Measurements from ENCODE around the gene CLCN6.
A peak's percentile ranks its signal among the peaks of the same experiment; 100 is the strongest.

The CLCN6 gene

GRCh38 chr1:11783556-11783955 is 22.4 kb upstream of the CLCN6 start:
- no peak for DNase-seq
- Histone ChIP-seq H2BK120ac (ENCODE audit: insufficient read depth, low read length, poor library complexity) (no peak overlapping the region), H3K4me3 (ENCODE audit: low read depth, low read length) (no peak overlapping the region), H2AFZ (ENCODE audit: insufficient read depth, low read length, poor library complexity) (no peak overlapping the region), H3K4me1 (ENCODE audit: control insufficient read depth in 1 of 2, insufficient read depth in 2 of 2, low read length in 2 of 2) (peaks cover 17 to 22% of the 10 kb centered on the region in 2 experiments), H2AK5ac (ENCODE audit: low read length) (no peak overlapping the region), H3K79me1 (ENCODE audit: low read length) (peaks cover 10% of the 10 kb centered on the region), H4K91ac (ENCODE audit: low read depth, low read length) (no peak overlapping the region), H3K4ac (ENCODE audit: low read depth, low read length) (no peak overlapping the region), H3K14ac (ENCODE audit: low read length) (no peak overlapping the region), H3K36me3 (ENCODE audit: control insufficient read depth in 1 of 2, insufficient read depth in 2 of 2, low read length in 2 of 2) (no peaks in the 10 kb centered on the region), H3K9me3 (ENCODE audit: insufficient read depth, low read depth, low read length) (peaks cover 3% of the 10 kb centered on the region), H2BK5ac (ENCODE audit: low read depth, low read length, poor library complexity) (no peak overlapping the region), H4K12ac (ENCODE audit: low read depth, low read length) (no peak overlapping the region), H3K23ac (ENCODE audit: low read length) (no peak overlapping the region), H3K9ac (ENCODE audit: low read length) (no peak overlapping the region), H3K27me3 (ENCODE audit: insufficient read depth, low read length) (no peaks in the 10 kb centered on the region), H4K8ac (ENCODE audit: low read depth, low read length) (no peak overlapping the region), H3K79me2 (ENCODE audit: control insufficient read depth, insufficient read depth, low read length, poor library complexity) (no peaks in the 10 kb centered on the region), H3K4me2 (ENCODE audit: low read length) (no peak overlapping the region), H2BK12ac (ENCODE audit: low read length) (no peak overlapping the region), H3K18ac (ENCODE audit: low read length) (no peak overlapping the region), H3K27ac (ENCODE audit: low read depth, low read length) (no peak overlapping the region)
- no CpG with 5 or more reads among the region's 6 CpGs for WGBS (ENCODE audit: extremely low coverage, insufficient coverage, insufficient read length)

GRCh38 chr1:11784256-11784992 is 21.6 kb upstream of the CLCN6 start:
- no peak overlapping the region for H2BK5ac ChIP-seq (ENCODE audit: low read depth, low read length, poor library complexity)
- H3K4ac ChIP-seq (ENCODE audit: low read depth, low read length) = no peak overlapping the region
- peaks cover 3% of the 10 kb centered on the region for H3K9me3 ChIP-seq (ENCODE audit: insufficient read depth, low read depth, low read length)
- peak overlapping the region; percentile 20 for H3K4me2 ChIP-seq (ENCODE audit: low read length)
- no peak overlapping the region for H4K12ac ChIP-seq (ENCODE audit: low read depth, low read length)
- no peak overlapping the region for H2AFZ ChIP-seq (ENCODE audit: insufficient read depth, low read length, poor library complexity)
- no peak overlapping the region for H2BK120ac ChIP-seq (ENCODE audit: insufficient read depth, low read length, poor library complexity)
- no peak overlapping the region for H3K18ac ChIP-seq (ENCODE audit: low read length)
- H3K36me3 ChIP-seq (ENCODE audit: control insufficient read depth in 1 of 2, insufficient read depth in 2 of 2, low read length in 2 of 2) = no peaks in the 10 kb centered on the region
- peak overlapping the region; percentile 37 for H3K4me3 ChIP-seq (ENCODE audit: low read depth, low read length)
- no peak overlapping the region for H3K9ac ChIP-seq (ENCODE audit: low read length)
- no peak overlapping the region for H3K14ac ChIP-seq (ENCODE audit: low read length)
- no peak overlapping the region for H2BK12ac ChIP-seq (ENCODE audit: low read length)
- H4K91ac ChIP-seq (ENCODE audit: low read depth, low read length) = no peak overlapping the region
- no peak for DNase-seq
- H4K8ac ChIP-seq (ENCODE audit: low read depth, low read length) = peak overlapping the region; percentile 5
- no peak overlapping the region for H3K23ac ChIP-seq (ENCODE audit: low read length)
- peaks cover 10% of the 10 kb centered on the region for H3K79me1 ChIP-seq (ENCODE audit: low read length)
- H3K79me2 ChIP-seq (ENCODE audit: control insufficient read depth, insufficient read depth, low read length, poor library complexity) = no peaks in the 10 kb centered on the region
- no peak overlapping the region for H3K27ac ChIP-seq (ENCODE audit: low read depth, low read length)
- peaks cover 17 to 22% of the 10 kb centered on the region in 2 experiments for H3K4me1 ChIP-seq (ENCODE audit: control insufficient read depth in 1 of 2, insufficient read depth in 2 of 2, low read length in 2 of 2)
- peak overlapping the region; percentile 24 for H2AK5ac ChIP-seq (ENCODE audit: low read length)
- no peaks in the 10 kb centered on the region for H3K27me3 ChIP-seq (ENCODE audit: insufficient read depth, low read length)
- no CpG with 5 or more reads among the region's 21 CpGs for WGBS (ENCODE audit: extremely low coverage, insufficient coverage, insufficient read length)

GRCh38 chr1:11784993-11785769 is 20.8 kb upstream of the CLCN6 start:
- Histone ChIP-seq H4K12ac (ENCODE audit: low read depth, low read length) (no peak overlapping the region), H2AK5ac (ENCODE audit: low read length) (no peak overlapping the region), H3K79me2 (ENCODE audit: control insufficient read depth, insufficient read depth, low read length, poor library complexity) (no peaks in the 10 kb centered on the region), H3K4ac (ENCODE audit: low read depth, low read length) (no peak overlapping the region), H2AFZ (ENCODE audit: insufficient read depth, low read length, poor library complexity) (peak overlapping the region; percentile 6), H3K79me1 (ENCODE audit: low read length) (peaks cover 10% of the 10 kb centered on the region), H3K27ac (ENCODE audit: low read depth, low read length) (no peak overlapping the region), H4K91ac (ENCODE audit: low read depth, low read length) (no peak overlapping the region), H3K36me3 (ENCODE audit: control insufficient read depth in 1 of 2, insufficient read depth in 2 of 2, low read length in 2 of 2) (peaks cover 4% of the 10 kb centered on the region in 2 experiments), H3K4me2 (ENCODE audit: low read length) (peak overlapping the region; percentile 20), H3K9ac (ENCODE audit: low read length) (no peak overlapping the region), H2BK5ac (ENCODE audit: low read depth, low read length, poor library complexity) (no peak overlapping the region), H3K9me3 (ENCODE audit: insufficient read depth, low read depth, low read length) (no peaks in the 10 kb centered on the region), H3K18ac (ENCODE audit: low read length) (no peak overlapping the region), H2BK12ac (ENCODE audit: low read length) (no peak overlapping the region), H3K4me3 (ENCODE audit: low read depth, low read length) (no peak overlapping the region), H2BK120ac (ENCODE audit: insufficient read depth, low read length, poor library complexity) (no peak overlapping the region), H3K14ac (ENCODE audit: low read length) (no peak overlapping the region), H3K23ac (ENCODE audit: low read length) (no peak overlapping the region), H3K27me3 (ENCODE audit: insufficient read depth, low read length) (no peaks in the 10 kb centered on the region), H4K8ac (ENCODE audit: low read depth, low read length) (peak overlapping the region; percentile 15), H3K4me1 (ENCODE audit: control insufficient read depth in 1 of 2, insufficient read depth in 2 of 2, low read length in 2 of 2) (peaks cover 17 to 22% of the 10 kb centered on the region in 2 experiments)
- no CpG with 5 or more reads among the region's 30 CpGs for WGBS (ENCODE audit: extremely low coverage, insufficient coverage, insufficient read length)
- peak; percentile 54 to 69 for DNase-seq

- Histone ChIP-seq H2BK5ac (ENCODE audit: low read depth, low read length, poor library complexity) (no peak overlapping the region), H3K27me3 (ENCODE audit: insufficient read depth, low read length) (no peaks in the 10 kb centered on the region), H3K27ac (ENCODE audit: low read depth, low read length) (no peak overlapping the region), H3K23ac (ENCODE audit: low read length) (no peak overlapping the region), H3K4me2 (ENCODE audit: low read length) (no peak overlapping the region), H4K91ac (ENCODE audit: low read depth, low read length) (no peak overlapping the region), H2AFZ (ENCODE audit: insufficient read depth, low read length, poor library complexity) (no peak overlapping the region), H3K9me3 (ENCODE audit: insufficient read depth, low read depth, low read length) (no peaks in the 10 kb centered on the region), H3K79me2 (ENCODE audit: control insufficient read depth, insufficient read depth, low read length, poor library complexity) (no peaks in the 10 kb centered on the region), H3K9ac (ENCODE audit: low read length) (no peak overlapping the region), H3K14ac (ENCODE audit: low read length) (no peak overlapping the region), H2AK5ac (ENCODE audit: low read length) (no peak overlapping the region), H4K8ac (ENCODE audit: low read depth, low read length) (no peak overlapping the region), H2BK12ac (ENCODE audit: low read length) (no peak overlapping the region), H3K36me3 (ENCODE audit: control insufficient read depth in 1 of 2, insufficient read depth in 2 of 2, low read length in 2 of 2) (peaks cover 12 to 13% of the 10 kb centered on the region in 2 experiments), H3K4me3 (ENCODE audit: low read depth, low read length) (no peak overlapping the region), H3K4ac (ENCODE audit: low read depth, low read length) (no peak overlapping the region), H3K4me1 (ENCODE audit: control insufficient read depth in 1 of 2, insufficient read depth in 2 of 2, low read length in 2 of 2) (peaks cover 14 to 19% of the 10 kb centered on the region in 2 experiments), H2BK120ac (ENCODE audit: insufficient read depth, low read length, poor library complexity) (no peak overlapping the region), H3K18ac (ENCODE audit: low read length) (no peak overlapping the region), H4K12ac (ENCODE audit: low read depth, low read length) (no peak overlapping the region), H3K79me1 (ENCODE audit: low read length) (peaks cover 8% of the 10 kb centered on the region)
- no peak for DNase-seq
- WGBS (ENCODE audit: extremely low coverage, insufficient coverage, insufficient read length) = no CpG with 5 or more reads among the region's 5 CpGs
Measured at GRCh38 chr1:11786168-11786567, 19.8 kb upstream of the CLCN6 start.

Measured in trophoblast cell (in vitro differentiated cells and primary cell).